SK-N-SH (cell line): ENCODE data around the gene CPN2. TPM values are rescaled to one million over a fixed set of nuclear protein-coding genes. Genes with fewer than 3 reads are reported as not detected.
A peak's percentile ranks its signal among the peaks of the same experiment; 100 is the strongest.

ENCODE experiments used
- CTCF ChIA-PET: fragments of 300-600, 350-600 bp; formaldehyde crosslinking; extraction: SDS; loops from one replicate; lab custom pipeline; 2021; lab: Yijun Ruan, JAX
- POLR2A ChIA-PET: fragments of 350-600 bp; sonication (Branson Sonifier 250); formaldehyde crosslinking; extraction: SDS; loops from one replicate; lab custom pipeline; 2020; ENCODE audit warnings: antibody characterized with exemption, inconsistent platforms; lab: Yijun Ruan, JAX
- DNase-seq: peaks from one replicate; pipeline ENCODE4 v3.0.0; 2012
- H2AFZ ChIP-seq: fragments of 200-600 bp; sonication (generic); 2 replicates; pipeline ENCODE4 v1.8.1; 2016; ENCODE audit warnings: antibody characterized with exemption, mild to moderate bottlenecking, low read depth
- H3F3A ChIP-seq: fragments of 200-600 bp; sonication (generic); replicated peaks from 2 replicates; pipeline ENCODE3; 2016; ENCODE audit warnings: antibody characterized with exemption, mild to moderate bottlenecking; ENCODE audit not compliant: insufficient read depth
- H3K27ac ChIP-seq, 2 experiments: fragments of 200-500 bp in 1 of 2; fragments of 200-600 bp in 1 of 2; sonication (Bioruptor generic) in 1 of 2; sonication (generic), shearing (Covaris generic) in 1 of 2; 2 replicates each; pipeline versions ENCODE4 v1.5.1 to v1.6.1; 2014 to 2016; ENCODE audit warnings: low read depth in 2 of 2, inconsistent platforms in 1 of 2, low read length in 1 of 2, mild to moderate bottlenecking in 1 of 2, mixed read lengths in 1 of 2
- H3K27me3 ChIP-seq: fragments of 200-600 bp; sonication (generic), shearing (Covaris generic); 2 replicates; pipeline ENCODE4 v1.6.1; 2016; ENCODE audit warnings: mixed run types; ENCODE audit not compliant: insufficient read depth
- H3K36me3 ChIP-seq, 2 experiments: fragments of 200-500 bp in 1 of 2; fragments of 200-600 bp in 1 of 2; sonication (Bioruptor generic) in 1 of 2; sonication (generic) in 1 of 2; replicated peaks in 1 of 2; 2 replicates each; pipeline versions ENCODE3 to v1.5.1; 2014 to 2016; ENCODE audit warnings: low read length in 1 of 2, mild to moderate bottlenecking in 1 of 2; ENCODE audit not compliant: insufficient read depth in 2 of 2, control insufficient read depth in 1 of 2
- H3K4me1 ChIP-seq, 2 experiments: fragments of 200-500 bp in 1 of 2; fragments of 200-600 bp in 1 of 2; sonication (Bioruptor generic) in 1 of 2; sonication (generic), shearing (Covaris generic) in 1 of 2; 2 replicates each; pipeline versions ENCODE4 v1.5.1 to v1.6.1; 2014 to 2016; ENCODE audit warnings: low read depth in 1 of 2, low read length in 1 of 2, mixed run types in 1 of 2; ENCODE audit not compliant: insufficient read depth in 2 of 2, control insufficient read depth in 1 of 2
- H3K4me2 ChIP-seq: fragments of 200-600 bp; sonication (generic), shearing (Covaris generic); 2 replicates; pipeline ENCODE4 v1.6.1; 2017; ENCODE audit warnings: mixed run types
- H3K4me3 ChIP-seq, 2 experiments: fragments of 200-500 bp in 1 of 2; fragments of 200-600 bp in 1 of 2; sonication (Bioruptor generic) in 1 of 2; sonication (generic), shearing (Covaris generic) in 1 of 2; 2 replicates each; pipeline versions ENCODE4 v1.5.1 to v1.8.1; 2014 to 2016; ENCODE audit warnings: low read depth in 2 of 2, inconsistent platforms in 1 of 2, low read length in 1 of 2, mild to moderate bottlenecking in 1 of 2, mixed read lengths in 1 of 2, moderate library complexity in 1 of 2
- H3K79me2 ChIP-seq: fragments of 200-600 bp; sonication (generic); 2 replicates; pipeline ENCODE4 v1.8.1; 2017; ENCODE audit warnings: mild to moderate bottlenecking; ENCODE audit not compliant: insufficient read depth
- H3K9ac ChIP-seq: fragments of 200-600 bp; sonication (generic); 2 replicates; pipeline ENCODE4 v1.6.1; 2017; ENCODE audit warnings: mixed run types
- H3K9me2 ChIP-seq: fragments of 200-600 bp; sonication (generic); 2 replicates; pipeline ENCODE4 v1.6.1; 2017; ENCODE audit warnings: mixed run types
- H3K9me3 ChIP-seq: fragments of 200-600 bp; sonication (generic); 2 replicates; pipeline ENCODE4 v1.6.1; 2017; ENCODE audit warnings: mixed run types, mild to moderate bottlenecking, moderate library complexity
- H4K20me1 ChIP-seq: fragments of 200-600 bp; sonication (generic); 2 replicates; pipeline ENCODE4 v1.6.1; 2017; ENCODE audit warnings: mild to moderate bottlenecking, mixed run types; ENCODE audit not compliant: insufficient read depth
- FOSL2 ChIP-seq: IDR thresholded peaks from 2 replicates; pipeline ENCODE4 v1.4.0; 2012; ENCODE audit warnings: low read depth, mild to moderate bottlenecking, moderate library complexity, borderline replicate concordance
- FOXJ3 ChIP-seq: sonication (generic); formaldehyde crosslinking; IDR thresholded peaks from 2 replicates; pipeline ENCODE4 v1.5.1; 2020; ENCODE audit warnings: mild to moderate bottlenecking, missing genetic modification reagents
- JUND ChIP-seq: IDR thresholded peaks from 2 replicates; pipeline ENCODE4 v1.4.0; 2012
- MEF2A ChIP-seq: IDR thresholded peaks from 2 replicates; pipeline ENCODE4 v1.4.0; 2012; ENCODE audit warnings: low read depth, borderline replicate concordance
- MXI1 ChIP-seq: IDR thresholded peaks from 2 replicates; pipeline ENCODE4 v1.6.1; 2012; ENCODE audit warnings: mild to moderate bottlenecking, low read depth, low read length, improper control_type of control experiment
- POLR2AphosphoS5 ChIP-seq: IDR thresholded peaks from 2 replicates; pipeline ENCODE4 v1.6.1; 2012; ENCODE audit warnings: low read depth, low read length
- TAF1 ChIP-seq: IDR thresholded peaks from 2 replicates; pipeline ENCODE4 v1.6.1; 2012; ENCODE audit warnings: low read depth, mild to moderate bottlenecking, low read length, moderate library complexity, borderline replicate concordance
- TCF12 ChIP-seq: IDR thresholded peaks from 2 replicates; pipeline ENCODE4 v1.4.0; 2012
- ZBTB33 ChIP-seq: IDR thresholded peaks from 2 replicates; pipeline ENCODE4 v1.4.0; 2012; ENCODE audit warnings: low read depth, borderline replicate concordance
- WGBS: methylation state at CpG from one replicate; pipeline ENCODE4 v1.1.6; 2017; ENCODE audit warnings: low lambda C conversion rate; 5-methylcytosine and 5-hydroxymethylcytosine counted together
- polyA plus RNA-seq, 3 experiments: library from polyadenylated mRNA; depleted of rRNA; stranded (reverse); fragments of >200 nt; gene quantifications; 2 replicates each; pipeline ENCODE4 v1.2.3, GENCODE V29; 2012
- TF ChIP-seq, protein P1 (sequence below): IDR thresholded peaks from 2 replicates; pipeline ENCODE4 v1.4.0; 2012; ENCODE audit warnings: low read depth
- TF ChIP-seq, protein P2 (sequence below): IDR thresholded peaks from 2 replicates; pipeline ENCODE4 v1.6.1; 2012; ENCODE audit warnings: mild to moderate bottlenecking, low read depth, low read length, moderate library complexity

Gene CPN2
- polyA plus RNA-seq, 1 of the 3 experiments (the other 2 are of a cell fraction): not detected

- Histone ChIP-seq H3K9ac (no peak overlapping the region), H2AFZ (no peak overlapping the region), H3K27me3 (no peaks in the 10 kb centered on the region), H3K27ac (no peak overlapping the region; a peak in 1 of 4 replicates), H4K20me1 (no peaks in the 10 kb centered on the region), H3K4me2 (no peak overlapping the region), H3K79me2 (no peaks in the 10 kb centered on the region), H3K4me3 (no peak overlapping the region), H3F3A (no peaks in the 10 kb centered on the region), H3K9me3 (no peaks in the 10 kb centered on the region), H3K9me2 (no peaks in the 10 kb centered on the region), H3K4me1 (peaks cover 5 to 30% of the 10 kb centered on the region in 2 experiments; a peak in 2 of 4 replicates), H3K36me3 (no peaks in the 10 kb centered on the region)
- ChIA-PET POLR2A (interaction anchor here (0.5 to 1.3 kb wide), 3 partner anchors 10 to 134 kb away, joined by 3 to 4 read pairs (median 3); no protein-coding TSS in a partner anchor), CTCF (interaction anchor here (0.7 to 18.8 kb wide), 13 partner anchors 8 to 556 kb away, joined by 3 to 326 read pairs (median 4); partner anchors contain the start of gene GP5)
- peak; percentile 53 for DNase-seq
- 84% methylated on average over 17 of the region's 17 CpGs for WGBS
- TF ChIP-seq MEF2A (no peak), FOSL2 (no peak), FOXJ3 (CRISPR knock-in tag) (no peak), TCF12 (no peak), JUND (no peak), POLR2AphosphoS5 (no peak), ZBTB33 (no peak), MXI1 (no peak), TAF1 (no peak)
- TF ChIP-seq, protein P1, sequence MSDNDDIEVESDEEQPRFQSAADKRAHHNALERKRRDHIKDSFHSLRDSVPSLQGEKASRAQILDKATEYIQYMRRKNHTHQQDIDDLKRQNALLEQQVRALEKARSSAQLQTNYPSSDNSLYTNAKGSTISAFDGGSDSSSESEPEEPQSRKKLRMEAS: no peak
- TF ChIP-seq, protein P2, sequence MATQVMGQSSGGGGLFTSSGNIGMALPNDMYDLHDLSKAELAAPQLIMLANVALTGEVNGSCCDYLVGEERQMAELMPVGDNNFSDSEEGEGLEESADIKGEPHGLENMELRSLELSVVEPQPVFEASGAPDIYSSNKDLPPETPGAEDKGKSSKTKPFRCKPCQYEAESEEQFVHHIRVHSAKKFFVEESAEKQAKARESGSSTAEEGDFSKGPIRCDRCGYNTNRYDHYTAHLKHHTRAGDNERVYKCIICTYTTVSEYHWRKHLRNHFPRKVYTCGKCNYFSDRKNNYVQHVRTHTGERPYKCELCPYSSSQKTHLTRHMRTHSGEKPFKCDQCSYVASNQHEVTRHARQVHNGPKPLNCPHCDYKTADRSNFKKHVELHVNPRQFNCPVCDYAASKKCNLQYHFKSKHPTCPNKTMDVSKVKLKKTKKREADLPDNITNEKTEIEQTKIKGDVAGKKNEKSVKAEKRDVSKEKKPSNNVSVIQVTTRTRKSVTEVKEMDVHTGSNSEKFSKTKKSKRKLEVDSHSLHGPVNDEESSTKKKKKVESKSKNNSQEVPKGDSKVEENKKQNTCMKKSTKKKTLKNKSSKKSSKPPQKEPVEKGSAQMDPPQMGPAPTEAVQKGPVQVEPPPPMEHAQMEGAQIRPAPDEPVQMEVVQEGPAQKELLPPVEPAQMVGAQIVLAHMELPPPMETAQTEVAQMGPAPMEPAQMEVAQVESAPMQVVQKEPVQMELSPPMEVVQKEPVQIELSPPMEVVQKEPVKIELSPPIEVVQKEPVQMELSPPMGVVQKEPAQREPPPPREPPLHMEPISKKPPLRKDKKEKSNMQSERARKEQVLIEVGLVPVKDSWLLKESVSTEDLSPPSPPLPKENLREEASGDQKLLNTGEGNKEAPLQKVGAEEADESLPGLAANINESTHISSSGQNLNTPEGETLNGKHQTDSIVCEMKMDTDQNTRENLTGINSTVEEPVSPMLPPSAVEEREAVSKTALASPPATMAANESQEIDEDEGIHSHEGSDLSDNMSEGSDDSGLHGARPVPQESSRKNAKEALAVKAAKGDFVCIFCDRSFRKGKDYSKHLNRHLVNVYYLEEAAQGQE: no peak
These were observed 14.3 kb downstream of the CPN2 start for GRCh38 chr3:194336601-194337355.
